Erythroblast (primary cell): Measurements from ENCODE around the gene AOX1.

Experiments used
- GATA1 ChIP-seq: IDR thresholded peaks from 2 replicates; pipeline ENCODE4 v1.6.1; 2011; ENCODE audit warnings: low read depth, mild to moderate bottlenecking, control low read depth, low read length, moderate library complexity
- POLR2A ChIP-seq: IDR thresholded peaks from 2 replicates; pipeline ENCODE4 v1.6.1; 2011; ENCODE audit warnings: mild to moderate bottlenecking, low read length

DNA sequence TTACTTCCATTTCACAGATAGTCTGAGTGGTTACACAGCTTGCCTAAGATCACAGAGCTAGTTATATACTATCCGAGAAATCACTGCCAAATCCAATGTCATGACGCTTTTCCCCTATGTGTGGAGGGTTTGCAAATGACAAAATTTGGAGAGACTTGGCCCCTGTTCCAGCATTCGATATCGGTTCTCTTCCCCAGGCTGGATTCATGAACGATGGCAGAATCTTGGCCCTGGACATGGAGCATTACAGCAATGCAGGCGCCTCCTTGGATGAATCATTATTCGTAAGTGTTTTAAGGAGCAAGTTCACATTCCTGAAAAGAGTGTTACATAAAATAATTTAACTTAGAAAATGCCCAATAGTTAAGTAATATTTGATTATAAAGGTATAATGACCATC lies 55.1 kb downstream of the AOX1 start:
- TF ChIP-seq POLR2A, result no peak
- TF ChIP-seq GATA1, result no peak
